NCI-H1930 (cell line): ENCODE measurements around the gene PLEKHM3.

Source experiments
- DNase-seq, 2 experiments: peaks; one replicate each; lab custom pipeline; 2025; lab: John Stamatoyannopoulos, UW

Gene PLEKHM3

DNA sequence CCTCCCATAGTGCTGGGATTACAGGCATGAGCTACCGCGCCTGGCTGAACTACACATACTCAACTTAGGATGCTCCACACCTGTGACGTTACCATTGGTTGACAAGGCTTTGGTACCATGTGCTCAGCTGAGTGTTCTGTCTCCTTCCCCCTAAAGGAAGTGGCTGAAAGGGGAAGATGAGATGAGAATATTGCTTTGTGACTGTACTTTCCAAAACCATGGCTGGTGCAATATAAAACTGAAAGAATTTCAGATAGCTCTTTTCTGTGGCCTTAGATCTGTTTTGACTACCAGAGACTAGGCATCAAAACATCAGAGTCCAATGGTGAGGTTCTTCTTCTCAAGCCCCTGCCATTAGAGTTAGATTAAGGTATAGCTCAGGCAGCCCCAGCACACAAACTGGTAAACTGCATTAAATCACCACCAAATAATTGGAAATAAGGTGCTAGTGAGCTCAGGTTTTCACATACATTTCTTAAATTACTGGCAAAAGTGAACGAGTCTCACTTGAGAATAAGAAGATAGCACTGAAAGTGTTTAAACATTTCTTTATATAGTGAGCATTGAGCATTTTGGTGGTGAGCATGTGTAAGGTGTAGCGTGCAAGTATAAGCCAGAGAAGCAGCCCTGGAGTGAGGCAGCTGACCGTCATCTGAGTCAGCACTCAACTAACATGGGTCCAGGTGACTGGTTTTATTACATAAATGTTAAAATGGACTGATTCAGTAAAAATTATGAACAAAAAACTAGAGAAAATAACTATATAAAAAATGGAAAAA is 142.1 kb downstream of the PLEKHM3 start:
- DNase-seq: no peak

DNA sequence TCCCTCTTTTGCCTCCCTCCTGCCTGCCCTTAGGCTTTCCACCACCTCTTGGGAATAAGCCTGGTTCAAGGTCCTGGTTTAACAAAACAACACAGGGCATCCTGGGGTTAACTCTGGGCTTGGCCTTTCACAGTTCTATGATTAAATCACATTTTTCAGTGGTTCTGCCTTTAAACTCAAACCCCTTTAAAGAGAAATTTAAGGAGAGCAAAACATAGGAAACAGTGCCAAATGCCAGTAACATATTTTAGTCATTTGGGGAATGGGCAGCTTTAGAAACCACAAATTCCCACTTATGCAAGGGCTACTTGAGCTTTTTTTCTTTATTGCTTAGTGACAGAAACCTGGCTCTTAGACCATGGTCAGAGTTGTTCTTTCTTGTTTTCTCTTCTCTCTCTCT is 143.4 kb downstream of the PLEKHM3 start:
- no peak for DNase-seq

DNA sequence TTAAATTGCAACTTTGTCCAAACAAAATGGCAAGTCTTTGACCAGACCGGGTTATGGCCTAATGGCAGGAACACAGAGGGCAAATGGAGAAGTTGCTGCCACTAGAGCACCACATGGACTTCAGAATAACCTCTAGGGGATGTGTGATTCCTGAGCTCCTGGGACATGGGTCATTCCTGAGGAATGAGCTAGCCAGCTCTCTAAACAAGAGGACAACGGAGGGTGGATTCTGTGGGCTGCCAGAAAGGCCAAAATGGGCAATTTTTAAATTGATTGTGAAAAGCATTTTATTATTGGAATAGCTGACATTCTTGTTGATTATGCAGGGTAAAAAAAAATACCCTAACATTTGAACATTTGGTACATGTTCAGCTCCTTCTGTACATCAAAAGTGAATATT is 145.8 kb downstream of the PLEKHM3 start:
- no peak for DNase-seq

DNA sequence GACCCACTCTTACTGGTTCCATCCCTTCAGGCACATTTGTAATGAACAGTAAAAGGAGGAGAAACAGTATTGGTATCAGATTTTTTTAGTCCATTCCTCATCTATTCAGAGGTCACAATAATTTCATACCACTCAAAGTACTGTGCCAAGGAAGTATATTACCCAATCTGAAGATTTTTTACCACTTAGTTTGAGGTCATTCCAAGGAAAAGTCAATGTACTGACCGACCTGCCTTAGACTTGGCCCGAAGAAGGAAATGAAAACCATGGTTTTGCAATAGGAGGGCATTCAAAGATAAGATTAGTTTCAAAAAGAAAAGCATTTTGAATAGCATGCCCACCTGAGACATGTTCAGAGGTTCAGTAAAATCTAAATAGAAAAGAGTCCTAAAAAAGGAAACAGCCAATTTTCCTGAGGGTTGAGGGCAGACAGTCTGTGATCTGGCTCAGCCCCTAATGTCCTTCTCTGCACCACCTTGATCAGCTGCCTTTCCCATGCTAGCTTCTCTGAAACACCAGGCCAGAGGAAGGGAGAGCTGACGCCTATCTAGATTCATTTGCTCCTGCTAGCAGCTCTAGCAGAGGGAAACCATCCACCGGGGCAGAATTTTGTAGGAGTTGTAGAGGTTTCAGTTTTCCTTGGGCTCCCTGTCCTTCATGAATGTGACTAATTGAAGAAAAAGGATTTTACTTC is 148.3 kb downstream of the PLEKHM3 start:
- DNase-seq: no peak

DNA sequence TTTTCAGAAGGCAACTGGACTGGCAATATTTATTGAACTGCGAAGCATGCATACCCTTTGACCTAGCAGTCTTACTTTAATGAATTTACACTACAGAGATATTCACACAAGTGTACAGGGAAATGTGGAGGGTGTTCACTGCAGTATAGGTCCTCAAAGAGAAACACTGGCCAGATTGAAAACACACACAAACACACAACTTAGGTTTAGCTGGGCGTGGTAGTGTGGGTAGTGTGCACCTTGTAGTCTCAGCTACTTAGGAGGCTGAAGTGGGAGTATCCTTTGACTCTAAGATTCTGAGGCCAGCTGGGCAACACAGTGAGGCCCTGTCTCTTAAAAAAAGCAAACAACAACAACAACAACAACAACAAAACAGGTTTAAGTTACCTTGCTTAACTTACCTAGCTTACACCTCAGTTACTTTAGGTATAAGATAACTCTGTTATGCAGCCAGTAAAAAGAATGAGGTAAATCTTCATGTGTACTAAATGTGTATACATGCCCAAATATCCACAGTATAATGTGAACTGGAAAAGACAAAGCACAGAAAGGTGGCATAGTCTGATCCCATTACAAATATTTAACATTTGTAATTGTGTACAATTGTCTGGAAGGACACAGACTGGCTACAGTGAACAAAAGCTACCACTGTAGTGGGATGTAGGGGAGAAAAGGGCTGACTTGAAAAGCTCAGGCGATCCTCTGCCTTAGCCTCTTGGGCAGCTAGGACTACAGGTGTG is 149.7 kb downstream of the PLEKHM3 start:
- no peak for DNase-seq

DNA sequence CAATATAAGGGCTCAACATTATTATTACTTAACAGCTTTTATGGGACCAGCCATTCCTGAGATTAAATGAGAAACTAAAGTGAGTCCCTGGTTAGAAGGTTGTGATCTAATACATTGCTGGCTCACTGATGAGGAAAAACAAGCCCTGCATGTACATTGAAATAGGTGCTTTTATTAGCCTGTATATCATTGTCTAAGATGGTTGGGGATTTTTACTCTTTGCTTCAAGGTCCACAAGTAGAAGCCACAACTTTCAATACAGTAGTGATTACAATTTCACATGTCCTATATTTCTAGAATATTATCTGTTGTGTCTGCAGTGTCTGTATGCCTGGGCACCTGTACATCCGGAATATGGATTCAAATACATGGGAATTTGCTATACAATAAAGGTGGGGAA is 151.5 kb downstream of the PLEKHM3 start:
- no peak for DNase-seq

DNA sequence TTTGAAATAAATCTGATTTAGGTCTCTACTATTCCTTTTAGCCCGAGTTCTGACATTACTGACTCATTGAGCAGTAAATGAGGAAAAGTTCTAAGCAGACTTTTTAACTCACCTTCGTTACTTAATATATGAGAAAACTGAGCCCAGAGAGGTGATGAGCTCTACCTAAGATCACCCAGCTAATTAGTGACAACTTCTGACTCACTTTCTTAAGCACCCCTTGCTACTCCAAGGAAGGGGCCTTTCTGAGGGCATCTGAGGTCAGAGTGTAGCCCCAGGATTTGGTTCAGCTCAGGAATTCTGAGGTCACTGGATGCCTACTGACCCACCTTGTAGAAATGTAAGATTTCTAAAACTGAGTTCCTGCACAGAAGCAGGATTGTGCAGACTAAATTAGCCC is 153.4 kb downstream of the PLEKHM3 start:
- no peak for DNase-seq

DNA sequence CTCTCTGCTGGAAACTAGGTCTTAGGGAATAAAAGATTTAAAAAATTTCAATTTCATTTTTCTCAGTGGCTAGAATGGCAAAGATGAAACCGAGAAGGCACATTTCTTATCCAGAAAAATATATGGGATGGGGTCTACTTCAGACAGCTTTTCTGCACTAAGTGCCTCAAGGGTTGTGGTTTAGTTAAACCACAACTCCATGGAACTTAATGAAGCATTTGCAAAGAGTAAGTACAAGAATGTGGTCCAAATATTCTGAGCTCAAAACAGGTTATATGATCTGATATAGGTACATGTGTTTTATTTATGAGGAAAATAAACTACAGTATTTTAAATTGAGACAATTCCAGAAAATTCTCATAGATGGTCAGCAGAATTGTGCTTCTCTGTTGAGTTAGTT is 153.8 kb downstream of the PLEKHM3 start:
- no peak for DNase-seq

DNA sequence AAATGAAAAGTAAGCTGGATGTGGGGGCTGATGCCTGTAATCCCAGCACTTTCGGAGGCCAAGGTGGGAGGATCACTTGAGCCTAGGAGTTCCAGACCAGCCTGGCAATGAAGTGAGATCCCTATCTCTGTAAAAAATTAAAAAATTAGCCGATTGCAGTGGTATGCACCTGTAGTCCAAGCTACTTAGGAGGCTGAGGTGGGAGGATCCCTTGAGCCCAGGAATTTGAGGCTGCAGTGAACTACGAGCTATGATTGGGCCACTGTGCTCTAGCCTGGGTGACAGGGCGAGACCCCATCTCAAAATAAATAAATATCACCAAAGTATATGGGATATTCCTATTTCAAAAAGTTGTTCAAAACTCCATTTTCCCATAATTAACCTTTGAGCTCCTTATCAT is 154.5 kb downstream of the PLEKHM3 start:
- DNase-seq: no peak

DNA sequence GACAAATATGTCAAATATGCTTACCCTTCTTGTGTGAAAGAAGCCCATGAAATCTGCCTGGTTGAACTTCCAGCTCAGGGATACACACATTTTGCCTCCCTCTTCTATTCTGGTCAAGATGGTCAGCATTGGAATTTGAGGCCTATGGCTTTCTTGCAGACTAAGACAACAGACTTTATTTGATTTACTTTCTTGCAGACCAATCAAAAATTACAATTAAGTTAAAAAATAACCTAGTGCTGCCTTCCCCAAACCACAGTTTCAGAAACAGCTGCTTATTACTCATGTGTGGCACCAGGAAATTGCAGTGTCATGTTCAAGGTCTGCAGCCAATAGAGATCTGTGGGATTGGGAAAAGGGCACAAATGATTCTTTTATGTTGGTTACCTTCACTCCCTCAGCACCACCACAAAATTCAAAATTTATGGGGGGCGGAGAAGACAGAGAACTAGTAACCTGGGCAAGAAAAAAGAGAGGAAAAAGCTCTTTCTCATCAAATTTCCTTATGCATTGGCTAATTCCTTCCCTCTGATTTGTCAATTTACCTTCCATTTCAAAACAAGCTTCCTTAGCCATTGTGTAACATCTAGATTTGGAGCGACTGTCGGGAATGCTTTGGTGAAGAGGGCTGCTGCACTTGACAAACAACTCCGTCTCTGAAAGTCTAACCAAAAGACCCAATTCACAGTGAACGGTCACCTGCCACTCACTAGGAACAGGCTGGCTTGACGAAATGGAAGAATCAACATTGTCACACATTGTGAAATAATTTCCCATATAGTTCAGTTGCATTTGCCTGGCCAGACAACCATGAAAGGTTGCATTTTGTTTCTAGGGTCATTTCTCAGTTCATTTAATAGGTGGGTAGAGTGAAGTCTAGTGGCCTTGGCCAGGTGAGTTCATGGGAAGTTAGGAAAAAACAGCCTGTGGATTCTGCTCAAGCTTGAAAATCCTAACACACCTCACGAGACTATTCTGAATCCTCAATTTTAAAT is 155.2 kb downstream of the PLEKHM3 start:
- no peak for DNase-seq

DNA sequence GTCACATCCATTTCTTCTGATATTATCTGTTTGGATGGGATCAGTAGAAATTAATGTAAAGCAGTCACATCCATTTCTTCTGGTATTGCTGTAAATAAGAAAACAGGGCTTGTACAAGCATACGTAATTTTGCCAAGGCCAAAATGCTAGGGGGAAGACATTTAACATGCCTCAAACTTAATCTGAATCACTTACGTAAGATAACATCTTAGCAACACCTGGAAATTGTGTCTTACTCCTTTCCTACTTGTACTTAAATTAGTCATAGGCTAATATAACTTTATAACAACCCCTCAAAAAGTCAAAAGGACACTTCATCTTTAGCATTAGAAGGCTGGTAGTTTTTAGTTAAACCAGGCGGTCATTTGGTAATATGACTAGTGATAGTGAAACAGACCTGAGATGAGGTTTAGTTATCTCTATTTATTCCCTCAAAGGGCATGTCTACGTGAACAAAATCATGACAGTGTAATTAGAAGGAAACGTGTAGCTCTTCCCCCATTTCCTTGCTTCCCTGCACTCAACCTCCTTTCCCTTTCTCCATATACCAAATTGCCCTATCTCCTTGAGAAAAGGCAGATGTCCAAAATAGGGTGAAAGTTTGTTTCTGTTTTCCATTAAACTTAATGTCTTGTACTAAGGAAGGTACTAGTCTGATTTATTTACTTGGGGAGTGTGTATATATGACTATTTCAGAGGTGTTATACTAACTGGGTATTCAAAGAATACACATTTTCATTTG is 156.3 kb downstream of the PLEKHM3 start:
- no peak for DNase-seq

DNA sequence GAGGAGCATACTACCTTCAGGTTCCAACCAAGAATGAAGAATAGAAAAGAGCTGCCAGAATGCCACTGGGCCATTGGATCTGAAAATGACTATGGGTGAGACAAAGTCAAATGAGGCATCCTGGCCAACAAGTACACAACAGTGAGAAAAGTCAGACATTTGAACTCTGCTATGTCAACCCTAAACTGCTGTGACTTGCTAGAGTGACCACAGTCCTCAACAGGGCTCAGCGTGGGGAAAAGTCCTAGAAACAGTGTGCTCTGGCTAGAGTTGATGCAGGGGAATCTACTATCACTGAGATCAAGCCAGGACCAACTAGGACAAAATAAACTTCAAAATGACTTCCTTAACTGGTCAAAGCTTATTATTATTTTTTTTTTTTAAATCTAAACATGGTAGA is 157.4 kb downstream of the PLEKHM3 start:
- DNase-seq: no peak

DNA sequence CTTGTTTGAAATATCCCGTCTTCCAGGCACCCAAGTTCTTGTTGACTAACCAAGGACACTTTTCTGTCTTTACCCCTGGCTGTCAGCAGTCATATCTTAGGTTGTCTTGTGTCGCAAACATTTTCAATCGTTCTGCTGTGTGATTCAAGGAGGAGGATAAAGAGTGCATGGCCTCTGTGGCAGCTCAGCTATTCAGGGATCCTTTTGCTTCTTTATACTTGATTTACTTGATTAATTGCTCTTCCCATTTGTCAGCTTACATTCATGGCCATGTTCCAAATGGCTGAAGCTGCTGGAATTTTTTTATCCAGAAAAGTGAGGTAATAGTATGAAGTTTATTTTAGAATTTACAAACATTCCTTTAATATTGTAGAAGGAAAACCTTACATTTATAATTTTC is 158.3 kb downstream of the PLEKHM3 start:
- no peak for DNase-seq

DNA sequence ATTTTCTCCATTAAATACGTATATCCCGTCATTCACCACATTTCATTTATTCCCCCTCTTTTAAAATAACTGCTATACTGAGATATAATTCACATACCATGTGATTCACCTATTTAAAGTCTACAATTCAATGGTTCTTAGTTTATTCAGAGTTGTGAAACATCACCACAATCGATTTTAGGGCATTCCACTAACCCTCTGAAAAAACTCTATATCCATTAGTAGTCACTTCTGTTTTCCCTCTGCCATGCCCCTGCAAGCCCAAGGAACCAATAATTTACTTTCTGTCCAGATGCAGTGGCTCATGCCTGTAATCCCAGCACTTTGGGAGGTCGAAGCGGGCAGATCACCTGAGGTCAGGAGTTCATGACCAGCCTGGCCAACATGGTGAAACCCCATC is 160.1 kb downstream of the PLEKHM3 start:
- DNase-seq: no peak

DNA sequence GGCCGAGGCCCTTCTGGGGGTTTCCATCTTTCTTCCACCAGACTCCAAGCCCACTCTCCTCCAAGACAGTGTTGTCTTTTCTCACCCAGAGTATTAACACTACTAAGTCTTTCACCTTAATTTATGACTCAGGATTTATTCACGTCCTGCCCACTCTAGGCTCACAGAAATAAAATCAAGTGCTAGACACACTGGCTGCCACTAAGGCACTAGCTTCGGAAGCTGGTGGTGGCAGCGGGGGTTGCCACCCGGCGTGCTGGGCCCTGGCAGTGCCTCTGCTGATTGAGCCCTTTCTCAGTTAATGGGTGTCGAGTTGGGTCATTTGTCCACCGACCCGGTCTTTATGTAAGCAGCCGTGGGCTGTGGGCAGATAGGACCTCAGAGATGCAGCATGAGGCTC is 162.0 kb downstream of the PLEKHM3 start:
- DNase-seq: no peak

DNA sequence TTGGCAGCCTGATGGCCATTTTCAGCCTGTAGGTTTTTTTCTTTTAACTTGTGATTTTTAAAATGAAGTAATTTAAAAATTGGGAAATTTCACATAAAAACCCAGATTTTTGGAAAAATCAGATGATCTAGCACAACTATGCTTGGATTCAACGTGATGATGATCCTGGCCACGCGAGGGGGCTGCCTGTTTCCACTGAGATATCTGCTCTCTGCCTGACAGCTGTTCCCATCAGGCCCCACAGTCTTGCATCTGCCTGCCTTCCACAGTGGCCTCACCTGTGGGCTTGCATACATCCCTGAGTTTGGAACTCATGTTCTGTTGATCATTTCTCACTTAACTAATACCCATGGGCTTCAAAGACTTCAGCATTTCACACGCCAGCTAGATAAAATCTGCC is 163.5 kb downstream of the PLEKHM3 start:
- DNase-seq: no peak

DNA sequence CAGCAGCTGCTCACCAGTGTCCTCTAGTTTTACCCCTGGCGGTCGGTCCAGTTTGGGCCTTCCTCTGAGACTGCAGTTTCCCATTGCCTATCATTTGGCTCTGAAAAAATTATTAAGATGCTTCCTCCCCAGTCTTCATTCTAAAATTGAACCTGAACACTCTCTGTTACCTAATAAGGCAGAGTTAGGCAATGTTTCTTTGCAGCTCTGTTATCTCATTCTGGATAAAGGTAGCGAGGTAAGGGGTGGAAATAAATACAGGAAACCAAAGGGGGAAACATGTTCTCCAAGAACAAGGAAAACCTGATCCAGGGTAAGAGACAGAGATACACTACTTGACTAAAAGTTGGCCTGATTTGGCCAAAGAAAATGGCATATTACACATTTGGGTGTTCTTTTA is 164.6 kb downstream of the PLEKHM3 start:
- DNase-seq: no peak

DNA sequence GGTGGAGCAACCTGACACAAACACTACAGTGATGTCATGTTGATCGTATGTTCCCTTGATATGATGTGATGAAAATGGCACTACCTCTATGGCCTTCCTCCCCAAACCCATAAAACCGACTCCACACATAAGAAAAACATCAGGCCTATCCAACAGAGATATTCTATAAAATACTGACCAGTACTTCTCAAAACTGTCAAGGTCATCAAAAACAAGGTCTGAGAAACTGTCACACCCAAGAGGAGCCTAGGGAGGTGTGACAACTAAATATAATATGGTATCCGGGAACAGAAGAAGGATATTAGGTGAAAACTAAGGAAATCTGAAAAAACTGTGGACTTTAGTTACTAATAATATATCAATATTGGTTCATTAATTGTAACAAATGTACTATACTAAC is 169.7 kb downstream of the PLEKHM3 start:
- DNase-seq: no peak

DNA sequence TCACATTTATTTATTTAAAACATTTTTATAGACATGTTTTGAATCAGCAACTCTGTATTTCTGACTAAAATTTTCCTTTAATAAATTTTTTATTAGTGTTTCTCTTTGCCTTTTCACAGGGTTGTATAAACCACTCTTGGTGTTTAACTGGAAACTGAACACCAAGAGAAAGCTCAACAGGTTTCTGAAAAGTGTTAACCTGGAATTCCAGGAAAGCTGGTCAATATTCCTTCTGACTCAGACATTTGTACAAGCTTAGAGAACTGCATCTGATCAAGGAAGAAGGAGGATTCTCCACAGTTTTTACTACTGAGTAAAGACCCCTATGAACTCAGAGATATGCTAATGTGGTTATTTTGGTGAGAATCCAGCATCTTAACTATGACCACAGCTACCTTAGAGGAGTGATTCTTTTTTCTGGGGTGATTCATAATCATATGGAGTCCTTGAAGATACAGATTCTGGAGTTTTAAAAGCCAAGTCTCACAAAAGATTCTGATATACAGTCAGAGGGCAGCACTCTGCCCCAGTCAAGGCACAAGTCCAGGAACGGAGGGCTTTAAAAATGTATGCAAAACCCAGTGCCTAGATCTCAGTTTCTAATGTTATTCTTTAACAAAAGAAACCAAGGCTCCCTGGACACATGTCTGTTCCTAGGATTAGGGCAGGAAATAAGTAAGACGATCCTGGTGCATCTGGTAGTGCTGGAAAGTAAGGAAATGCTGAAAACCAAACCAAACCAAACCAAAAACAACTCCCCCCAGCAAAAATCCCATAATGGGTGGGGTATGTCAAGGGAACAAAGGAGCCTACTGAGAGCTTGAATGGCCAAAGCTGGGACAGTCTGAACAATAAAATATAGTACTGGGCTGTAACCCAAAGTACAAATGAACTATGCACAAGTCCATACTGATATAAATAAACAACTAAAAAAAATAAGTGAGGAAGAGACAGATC is 170.6 kb downstream of the PLEKHM3 start:
- no peak for DNase-seq

DNA sequence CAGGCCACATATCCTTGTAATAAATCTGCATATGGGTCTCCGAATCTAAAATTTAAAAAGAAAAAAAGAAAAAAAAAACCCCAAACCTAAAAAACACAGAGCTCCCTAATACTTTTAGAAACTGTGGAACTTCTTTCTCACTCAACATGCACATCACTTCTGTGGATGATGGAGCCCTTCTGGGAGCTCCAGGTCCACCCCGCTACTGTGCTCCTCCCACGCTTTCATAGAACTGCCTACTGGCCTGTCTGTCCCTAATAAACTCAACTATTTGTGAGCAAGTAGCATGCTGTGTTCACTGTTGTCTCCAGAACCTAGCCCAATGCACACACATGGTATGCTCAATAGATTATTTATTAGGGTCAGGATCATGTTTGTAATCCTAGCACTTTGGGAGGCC is 172.5 kb downstream of the PLEKHM3 start:
- no peak for DNase-seq
